K562 (cell line): ENCODE measurements around the gene AFF1. TPM values are rescaled to one million over a fixed set of nuclear protein-coding genes. Genes with fewer than 3 reads are reported as not detected.

Experiments
- CCNT2 ChIP-seq: IDR thresholded peaks from 2 replicates; pipeline ENCODE4 v1.6.1; 2011; ENCODE audit warnings: borderline replicate concordance, low read depth, mild to moderate bottlenecking, moderate library complexity, mixed read lengths, low read length; ENCODE audit not compliant: insufficient read length; ENCODE audit errors: extremely low read depth
- EP400 ChIP-seq: fragments of 450-650 bp; IDR thresholded peaks from 2 replicates; pipeline ENCODE4 v1.6.1; 2017; ENCODE audit warnings: antibody characterized with exemption, mild to moderate bottlenecking, moderate library complexity
- GABPB2 ChIP-seq: fragments of 250-450 bp; sonication (Bioruptor Pico); conservative IDR thresholded peaks from 2 replicates; pipeline ENCODE4 v1.5.1; 2021; ENCODE audit warnings: mild to moderate bottlenecking
- GTF2E2 ChIP-seq: fragments of 200-800 bp; sonication (Bioruptor generic); IDR thresholded peaks from 2 replicates; pipeline ENCODE4 v1.6.1; 2016; ENCODE audit warnings: missing genetic modification characterization, missing compliant biosample characterization
- ILK ChIP-seq: fragments of 450-650 bp; IDR thresholded peaks from 2 replicates; pipeline ENCODE4 v1.6.1; 2016; ENCODE audit warnings: missing genetic modification characterization, low read depth, mild to moderate bottlenecking, missing compliant biosample characterization, moderate library complexity, borderline replicate concordance
- KLF13 ChIP-seq: fragments of 450-650 bp; IDR thresholded peaks from 2 replicates; pipeline ENCODE4 v1.6.1; 2016; ENCODE audit warnings: missing genetic modification characterization, low read depth, mild to moderate bottlenecking, missing compliant biosample characterization, moderate library complexity, borderline replicate concordance
- NR2F6 ChIP-seq: fragments of 450-650 bp; formaldehyde crosslinking; IDR thresholded peaks from 2 replicates; pipeline ENCODE4 v1.4.0; 2020; ENCODE audit warnings: mild to moderate bottlenecking
- PHF20 ChIP-seq: fragments of 450-650 bp; IDR thresholded peaks from 2 replicates; pipeline ENCODE4 v1.6.1; 2018; ENCODE audit not compliant: partially characterized antibody
- SRSF9 ChIP-seq: fragments of 200-400 bp; formaldehyde crosslinking; IDR thresholded peaks from 2 replicates; pipeline ENCODE4 v1.6.1; 2017; ENCODE audit warnings: low read depth, low read length, borderline replicate concordance
- STAT5A ChIP-seq: IDR thresholded peaks from 2 replicates; pipeline ENCODE4 v1.6.1; 2012; ENCODE audit warnings: low read length, inconsistent platforms, borderline replicate concordance
- TAF7 ChIP-seq: fragments of 450-650 bp; IDR thresholded peaks from 2 replicates; pipeline ENCODE4 v1.6.1; 2016; ENCODE audit warnings: missing genetic modification characterization, missing compliant biosample characterization
- TAL1 ChIP-seq: fragments of 450-650 bp; IDR thresholded peaks from 2 replicates; pipeline ENCODE4 v1.6.1; 2016; ENCODE audit warnings: mild to moderate bottlenecking
- ZBED1 ChIP-seq: IDR thresholded peaks from 2 replicates; pipeline ENCODE4 v1.6.1; 2014
- ZBTB8A ChIP-seq: fragments of 450-650 bp; IDR thresholded peaks from 2 replicates; pipeline ENCODE4 v1.6.1; 2018; ENCODE audit warnings: mild to moderate bottlenecking, moderate library complexity; ENCODE audit not compliant: partially characterized antibody
- ZNF134 ChIP-seq: fragments of 250-450 bp; sonication (Bioruptor Pico); conservative IDR thresholded peaks from 2 replicates; pipeline ENCODE4 v1.4.0; 2020
- ZNF431 ChIP-seq: sonication (generic); formaldehyde crosslinking; IDR thresholded peaks from 2 replicates; pipeline ENCODE4 v1.8.0; 2022; ENCODE audit warnings: mild to moderate bottlenecking, missing genetic modification reagents
- ZNF707 ChIP-seq: fragments of 250-450 bp; sonication (Bioruptor Pico); conservative IDR thresholded peaks from 2 replicates; pipeline ENCODE4 v1.8.0; 2022; ENCODE audit warnings: inconsistent platforms, mild to moderate bottlenecking, moderate library complexity
- ZNF764 ChIP-seq: fragments of 250-450 bp; sonication (Bioruptor Pico); IDR thresholded peaks from 2 replicates; pipeline ENCODE4 v1.4.0; 2020; ENCODE audit warnings: low read depth, mild to moderate bottlenecking, moderate library complexity
- polyA plus RNA-seq, 8 experiments: library from polyadenylated mRNA; depleted of rRNA in 4 of 8; stranded (reverse) in 5 of 8; unstranded in 3 of 8; fragments of >200 nt; fragmentation: Nextera tagmentation in 2 of 8; fragmentation: Illumina TruSeq in 1 of 8; extraction: Ambion mirVana in 2 of 8; extraction: Trizol in 1 of 8; gene quantifications; 2 replicates each; pipeline versions ENCODE4 v1.2.1 to v1.2.3, GENCODE V29; 2011 to 2014; ENCODE audit warnings: inconsistent platforms in 1 of 8, missing spikeins in 1 of 8
- total RNA-seq, 7 experiments: library from RNA; depleted of rRNA in 6 of 7; stranded (reverse); fragments of >200 nt in 6 of 7; fragmentation: Illumina TruSeq in 2 of 7; extraction: Trizol in 2 of 7; gene quantifications; 2 replicates each; pipeline versions ENCODE4 v1.2.1 to v1.2.3, GENCODE V29; 2011 to 2021; ENCODE audit warnings: low replicate concordance in 1 of 7
- TF ChIP-seq, protein P1 (sequence below): fragments of 250-450 bp; sonication (Bioruptor Pico); IDR thresholded peaks from 2 replicates; pipeline ENCODE4 v1.4.0; 2020; ENCODE audit warnings: borderline replicate concordance
- TF ChIP-seq, protein P2 (sequence below): sonication (generic); formaldehyde crosslinking; IDR thresholded peaks from 2 replicates; pipeline ENCODE4 v1.8.0; 2022; ENCODE audit warnings: missing genetic modification reagents, mild to moderate bottlenecking, borderline replicate concordance
- TF ChIP-seq, protein P3 (sequence below), 2 experiments: fragments of 450-650 bp; IDR thresholded peaks; 2 replicates each; pipeline ENCODE4 v1.6.1; 2018; ENCODE audit warnings: mild to moderate bottlenecking in 2 of 2, low read depth in 1 of 2; ENCODE audit not compliant: partially characterized antibody in 2 of 2
- TF ChIP-seq, protein P4 (sequence below): sonication (generic); formaldehyde crosslinking; IDR thresholded peaks from 2 replicates; pipeline ENCODE4 v1.8.0; 2022; ENCODE audit warnings: missing genetic modification reagents, mild to moderate bottlenecking, moderate library complexity, borderline replicate concordance

AFF1 gene
- total and polyA plus RNA-seq, 9 of the 15 experiments (the other 6 are each of a cell fraction or from before 2014, with no cell fraction given): 4.1 to 47.5 (median 17.2) TPM

DNA sequence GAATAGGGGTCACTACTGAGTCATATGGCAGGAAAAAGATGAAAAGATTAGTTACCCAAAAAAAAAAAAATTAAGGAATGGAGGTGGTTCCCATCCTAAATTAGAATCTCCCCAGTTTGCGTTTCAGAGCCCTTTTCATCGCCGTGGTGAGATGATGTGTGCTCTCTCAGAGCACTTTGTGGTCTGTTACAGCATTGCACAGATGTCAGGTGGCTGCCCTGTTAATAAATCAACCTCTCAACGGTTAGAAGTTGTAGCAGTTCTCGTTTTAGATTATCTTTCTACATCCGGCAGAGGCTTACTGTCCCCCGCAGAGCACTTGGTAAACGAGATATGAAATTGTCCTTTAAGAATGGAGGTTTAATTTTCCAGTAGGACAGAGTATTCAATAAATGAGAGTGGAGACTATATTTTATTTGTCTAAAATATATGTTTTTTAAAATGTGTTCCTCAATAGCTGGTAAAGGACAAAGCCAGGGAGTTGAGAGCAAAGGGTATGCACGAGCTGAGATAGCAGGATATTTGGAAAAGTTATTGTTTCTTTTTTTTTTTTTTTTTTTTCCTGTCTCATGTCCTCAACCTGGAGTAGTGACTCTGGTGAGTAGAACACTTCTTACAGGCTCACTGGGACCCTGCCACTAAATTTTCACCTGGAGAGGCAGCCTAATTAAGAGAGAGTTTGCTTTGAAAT, 26.9 kb downstream of the AFF1 start (continued):
- TF ChIP-seq, protein P1, sequence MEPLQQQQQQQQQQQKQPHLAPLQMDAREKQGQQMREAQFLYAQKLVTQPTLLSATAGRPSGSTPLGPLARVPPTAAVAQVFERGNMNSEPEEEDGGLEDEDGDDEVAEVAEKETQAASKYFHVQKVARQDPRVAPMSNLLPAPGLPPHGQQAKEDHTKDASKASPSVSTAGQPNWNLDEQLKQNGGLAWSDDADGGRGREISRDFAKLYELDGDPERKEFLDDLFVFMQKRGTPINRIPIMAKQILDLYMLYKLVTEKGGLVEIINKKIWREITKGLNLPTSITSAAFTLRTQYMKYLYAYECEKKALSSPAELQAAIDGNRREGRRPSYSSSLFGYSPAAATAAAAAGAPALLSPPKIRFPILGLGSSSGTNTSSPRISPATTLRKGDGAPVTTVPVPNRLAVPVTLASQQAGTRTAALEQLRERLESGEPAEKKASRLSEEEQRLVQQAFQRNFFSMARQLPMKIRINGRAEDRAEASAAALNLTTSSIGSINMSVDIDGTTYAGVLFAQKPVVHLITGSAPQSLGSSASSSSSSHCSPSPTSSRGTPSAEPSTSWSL (CRISPR knock-in tag): no peak
- TF ChIP-seq CCNT2 (peak; percentile 78), GABPB2 (CRISPR knock-in tag) (no peak), SRSF9 (no peak), ZNF134 (CRISPR knock-in tag) (no peak), ZNF431 (CRISPR knock-in tag) (no peak), NR2F6 (no peak), STAT5A (peak; percentile 92), TAF7 (no peak), PHF20 (no peak), ZBED1 (peak; percentile 93), EP400 (peak; percentile 71), ILK (tag) (no peak), ZNF707 (CRISPR knock-in tag) (no peak), ZBTB8A (no peak), ZNF764 (no peak), GTF2E2 (tag) (peak; percentile 40; the same call in 1 of the 2 replicates), TAL1 (peak; percentile 90), KLF13 (tag) (no peak)
- TF ChIP-seq, protein P2, sequence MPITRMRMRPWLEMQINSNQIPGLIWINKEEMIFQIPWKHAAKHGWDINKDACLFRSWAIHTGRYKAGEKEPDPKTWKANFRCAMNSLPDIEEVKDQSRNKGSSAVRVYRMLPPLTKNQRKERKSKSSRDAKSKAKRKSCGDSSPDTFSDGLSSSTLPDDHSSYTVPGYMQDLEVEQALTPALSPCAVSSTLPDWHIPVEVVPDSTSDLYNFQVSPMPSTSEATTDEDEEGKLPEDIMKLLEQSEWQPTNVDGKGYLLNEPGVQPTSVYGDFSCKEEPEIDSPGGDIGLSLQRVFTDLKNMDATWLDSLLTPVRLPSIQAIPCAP (CRISPR knock-in tag): no peak
- TF ChIP-seq, protein P3, sequence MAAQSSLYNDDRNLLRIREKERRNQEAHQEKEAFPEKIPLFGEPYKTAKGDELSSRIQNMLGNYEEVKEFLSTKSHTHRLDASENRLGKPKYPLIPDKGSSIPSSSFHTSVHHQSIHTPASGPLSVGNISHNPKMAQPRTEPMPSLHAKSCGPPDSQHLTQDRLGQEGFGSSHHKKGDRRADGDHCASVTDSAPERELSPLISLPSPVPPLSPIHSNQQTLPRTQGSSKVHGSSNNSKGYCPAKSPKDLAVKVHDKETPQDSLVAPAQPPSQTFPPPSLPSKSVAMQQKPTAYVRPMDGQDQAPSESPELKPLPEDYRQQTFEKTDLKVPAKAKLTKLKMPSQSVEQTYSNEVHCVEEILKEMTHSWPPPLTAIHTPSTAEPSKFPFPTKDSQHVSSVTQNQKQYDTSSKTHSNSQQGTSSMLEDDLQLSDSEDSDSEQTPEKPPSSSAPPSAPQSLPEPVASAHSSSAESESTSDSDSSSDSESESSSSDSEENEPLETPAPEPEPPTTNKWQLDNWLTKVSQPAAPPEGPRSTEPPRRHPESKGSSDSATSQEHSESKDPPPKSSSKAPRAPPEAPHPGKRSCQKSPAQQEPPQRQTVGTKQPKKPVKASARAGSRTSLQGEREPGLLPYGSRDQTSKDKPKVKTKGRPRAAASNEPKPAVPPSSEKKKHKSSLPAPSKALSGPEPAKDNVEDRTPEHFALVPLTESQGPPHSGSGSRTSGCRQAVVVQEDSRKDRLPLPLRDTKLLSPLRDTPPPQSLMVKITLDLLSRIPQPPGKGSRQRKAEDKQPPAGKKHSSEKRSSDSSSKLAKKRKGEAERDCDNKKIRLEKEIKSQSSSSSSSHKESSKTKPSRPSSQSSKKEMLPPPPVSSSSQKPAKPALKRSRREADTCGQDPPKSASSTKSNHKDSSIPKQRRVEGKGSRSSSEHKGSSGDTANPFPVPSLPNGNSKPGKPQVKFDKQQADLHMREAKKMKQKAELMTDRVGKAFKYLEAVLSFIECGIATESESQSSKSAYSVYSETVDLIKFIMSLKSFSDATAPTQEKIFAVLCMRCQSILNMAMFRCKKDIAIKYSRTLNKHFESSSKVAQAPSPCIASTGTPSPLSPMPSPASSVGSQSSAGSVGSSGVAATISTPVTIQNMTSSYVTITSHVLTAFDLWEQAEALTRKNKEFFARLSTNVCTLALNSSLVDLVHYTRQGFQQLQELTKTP (IDR thresholded peaks at IDR 0.05; ENCODE audit: low read depth in 1 of 2, partially characterized antibody in 2 of 2): peak; percentile 39 to 92
- TF ChIP-seq, protein P4, sequence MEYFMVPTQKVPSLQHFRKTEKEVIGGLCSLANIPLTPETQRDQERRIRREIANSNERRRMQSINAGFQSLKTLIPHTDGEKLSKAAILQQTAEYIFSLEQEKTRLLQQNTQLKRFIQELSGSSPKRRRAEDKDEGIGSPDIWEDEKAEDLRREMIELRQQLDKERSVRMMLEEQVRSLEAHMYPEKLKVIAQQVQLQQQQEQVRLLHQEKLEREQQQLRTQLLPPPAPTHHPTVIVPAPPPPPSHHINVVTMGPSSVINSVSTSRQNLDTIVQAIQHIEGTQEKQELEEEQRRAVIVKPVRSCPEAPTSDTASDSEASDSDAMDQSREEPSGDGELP: peak; percentile 59; the same call in 1 of the 2 replicates
